WTC11 (cell line): Measurements from ENCODE around the gene LDHB. TPM values are rescaled to one million over a fixed set of nuclear protein-coding genes. Genes with fewer than 3 reads are reported as not detected.

Experiments
- ATAC-seq: fragments of 200-7000 bp; cut with Tn5 transposase; 2 replicates; pipeline ENCODE4 v1.10.0; 2021; ENCODE audit warnings: mild to moderate bottlenecking, moderate library complexity
- CTCF ChIA-PET: fragments of 300-600 bp; sonication (Branson Sonifier 250); formaldehyde crosslinking; loops from one replicate; lab custom pipeline; 2021; ENCODE audit warnings: antibody characterized with exemption; lab: Charles Lee
- POLR2A ChIA-PET: fragments of 350-600 bp; sonication (Branson Sonifier 250); formaldehyde crosslinking; loops from one replicate; lab custom pipeline; 2021; ENCODE audit warnings: antibody characterized with exemption; lab: Charles Lee
- DNase-seq: peaks from one replicate; pipeline ENCODE4 v3.0.0; 2021; ENCODE audit warnings: low spot score
- H3K27ac Mint-ChIP-seq: 2 replicates; pipeline ENCODE4 v1.8.0; 2021; ENCODE audit warnings: mixed read lengths
- H3K27me3 Mint-ChIP-seq: 2 replicates; pipeline ENCODE4 v1.8.0; 2021; ENCODE audit warnings: low read depth, mild to moderate bottlenecking, moderate library complexity, mixed read lengths
- H3K36me3 Mint-ChIP-seq: 2 replicates; pipeline ENCODE4 v1.8.0; 2021; ENCODE audit warnings: mixed read lengths
- H3K4me1 Mint-ChIP-seq: 2 replicates; pipeline ENCODE4 v1.8.0; 2022; ENCODE audit warnings: mixed read lengths
- H3K4me3 Mint-ChIP-seq: 2 replicates; pipeline ENCODE4 v1.8.0; 2021; ENCODE audit warnings: mild to moderate bottlenecking, moderate library complexity, mixed read lengths
- H3K9me3 Mint-ChIP-seq: 2 replicates; pipeline ENCODE4 v1.8.0; 2021; ENCODE audit warnings: mixed read lengths
- CBFB ChIP-seq: sonication (generic); formaldehyde crosslinking; IDR thresholded peaks from 2 replicates; pipeline ENCODE4 v1.8.1; 2022; ENCODE audit warnings: mild to moderate bottlenecking, low read depth, missing genetic modification reagents
- CREB1 ChIP-seq: sonication (generic); formaldehyde crosslinking; IDR thresholded peaks from 2 replicates; pipeline ENCODE4 v1.8.0; 2023; ENCODE audit warnings: mild to moderate bottlenecking, missing genetic modification reagents
- ERG ChIP-seq: fragments of 250-450 bp; sonication (Bioruptor Pico); IDR thresholded peaks from 2 replicates; pipeline ENCODE4 v1.8.0; 2021; ENCODE audit warnings: mild to moderate bottlenecking
- FOXP1 ChIP-seq: sonication (generic); formaldehyde crosslinking; IDR thresholded peaks from 2 replicates; pipeline ENCODE4 v1.8.0; 2022; ENCODE audit warnings: missing genetic modification reagents, mild to moderate bottlenecking, moderate library complexity, borderline replicate concordance
- FOXP4 ChIP-seq: sonication (generic); formaldehyde crosslinking; IDR thresholded peaks from 2 replicates; pipeline ENCODE4 v1.8.0; 2022; ENCODE audit warnings: mild to moderate bottlenecking, missing genetic modification reagents
- JAZF1 ChIP-seq: fragments of 250-450 bp; sonication (Bioruptor Pico); IDR thresholded peaks from 2 replicates; pipeline ENCODE4 v1.9.0; 2021; ENCODE audit warnings: moderate library complexity, mild to moderate bottlenecking, inconsistent platforms
- NFE2L1 ChIP-seq: sonication (generic); formaldehyde crosslinking; IDR thresholded peaks from 2 replicates; pipeline ENCODE4 v1.8.1; 2023; ENCODE audit warnings: missing genetic modification reagents
- NFYB ChIP-seq: sonication (generic); formaldehyde crosslinking; conservative IDR thresholded peaks from 2 replicates; pipeline ENCODE4 v1.8.0; 2022; ENCODE audit warnings: low read depth, missing genetic modification reagents
- RELA ChIP-seq: sonication (generic); formaldehyde crosslinking; IDR thresholded peaks from 2 replicates; pipeline ENCODE4 v1.8.1; 2022; ENCODE audit warnings: missing genetic modification reagents, mild to moderate bottlenecking, borderline replicate concordance
- SMAD3 ChIP-seq: sonication (generic); formaldehyde crosslinking; IDR thresholded peaks from 2 replicates; pipeline ENCODE4 v1.8.0; 2022; ENCODE audit warnings: missing genetic modification reagents, mild to moderate bottlenecking, borderline replicate concordance
- ZNF121 ChIP-seq: sonication (generic); formaldehyde crosslinking; IDR thresholded peaks from 2 replicates; pipeline ENCODE4 v1.8.0; 2023; ENCODE audit warnings: missing genetic modification reagents
- ZNF219 ChIP-seq: sonication (generic); formaldehyde crosslinking; IDR thresholded peaks from 2 replicates; pipeline ENCODE4 v1.8.0; 2023; ENCODE audit warnings: missing genetic modification reagents, mild to moderate bottlenecking, borderline replicate concordance
- ZNF263 ChIP-seq: sonication (generic); formaldehyde crosslinking; IDR thresholded peaks from 2 replicates; pipeline ENCODE4 v1.8.1; 2022; ENCODE audit warnings: low read depth, mild to moderate bottlenecking, moderate library complexity, missing genetic modification reagents
- ZNF281 ChIP-seq: sonication (generic); formaldehyde crosslinking; IDR thresholded peaks from 2 replicates; pipeline ENCODE4 v1.8.0; 2023; ENCODE audit warnings: mild to moderate bottlenecking, missing genetic modification reagents
- ZNF416 ChIP-seq: fragments of 250-450 bp; sonication (Bioruptor Pico); IDR thresholded peaks from 2 replicates; pipeline ENCODE4 v1.9.0; 2021; ENCODE audit warnings: mild to moderate bottlenecking, inconsistent platforms
- total RNA-seq: library from RNA; stranded (reverse); gene quantifications from 3 replicates; pipeline ENCODE4 v1.2.3, GENCODE V29; 2021
- TF ChIP-seq, protein P1 (sequence below): fragments of 250-450 bp; sonication (Bioruptor Pico); IDR thresholded peaks from 2 replicates; pipeline ENCODE4 v1.9.0; 2021; ENCODE audit warnings: mild to moderate bottlenecking, borderline replicate concordance
- TF ChIP-seq, protein P2 (sequence below): sonication (generic); formaldehyde crosslinking; IDR thresholded peaks from 2 replicates; pipeline ENCODE4 v1.8.1; 2022; ENCODE audit warnings: low read depth, missing genetic modification reagents, borderline replicate concordance
- TF ChIP-seq, protein P3 (sequence below): sonication (generic); formaldehyde crosslinking; IDR thresholded peaks from 2 replicates; pipeline ENCODE4 v1.8.0; 2022; ENCODE audit warnings: mild to moderate bottlenecking, missing genetic modification reagents

LDHB gene
- total RNA-seq, 1 experiment from 2014 or later = 1,504 TPM

DNA sequence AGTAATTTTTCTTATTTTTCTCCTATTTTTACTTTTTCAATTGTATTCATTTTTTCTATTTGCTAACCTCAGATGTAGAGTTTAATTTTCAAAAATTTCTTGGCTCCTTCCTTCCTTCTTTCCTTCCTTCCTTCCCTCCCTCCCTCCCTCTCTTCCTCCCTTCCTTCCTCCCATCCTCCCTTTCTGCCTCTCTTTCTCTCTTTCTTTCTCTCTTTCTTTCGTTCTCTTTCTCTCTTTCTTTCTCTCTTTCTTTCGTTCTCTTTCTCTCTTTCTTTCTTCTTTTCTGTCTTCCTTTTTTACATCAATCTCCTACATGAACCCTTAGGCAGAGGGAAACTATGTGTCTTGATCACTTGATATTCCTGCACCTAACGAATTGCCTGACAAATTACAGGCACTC, 40.6 kb downstream of the LDHB start (continued):
- TF ChIP-seq, protein P1, sequence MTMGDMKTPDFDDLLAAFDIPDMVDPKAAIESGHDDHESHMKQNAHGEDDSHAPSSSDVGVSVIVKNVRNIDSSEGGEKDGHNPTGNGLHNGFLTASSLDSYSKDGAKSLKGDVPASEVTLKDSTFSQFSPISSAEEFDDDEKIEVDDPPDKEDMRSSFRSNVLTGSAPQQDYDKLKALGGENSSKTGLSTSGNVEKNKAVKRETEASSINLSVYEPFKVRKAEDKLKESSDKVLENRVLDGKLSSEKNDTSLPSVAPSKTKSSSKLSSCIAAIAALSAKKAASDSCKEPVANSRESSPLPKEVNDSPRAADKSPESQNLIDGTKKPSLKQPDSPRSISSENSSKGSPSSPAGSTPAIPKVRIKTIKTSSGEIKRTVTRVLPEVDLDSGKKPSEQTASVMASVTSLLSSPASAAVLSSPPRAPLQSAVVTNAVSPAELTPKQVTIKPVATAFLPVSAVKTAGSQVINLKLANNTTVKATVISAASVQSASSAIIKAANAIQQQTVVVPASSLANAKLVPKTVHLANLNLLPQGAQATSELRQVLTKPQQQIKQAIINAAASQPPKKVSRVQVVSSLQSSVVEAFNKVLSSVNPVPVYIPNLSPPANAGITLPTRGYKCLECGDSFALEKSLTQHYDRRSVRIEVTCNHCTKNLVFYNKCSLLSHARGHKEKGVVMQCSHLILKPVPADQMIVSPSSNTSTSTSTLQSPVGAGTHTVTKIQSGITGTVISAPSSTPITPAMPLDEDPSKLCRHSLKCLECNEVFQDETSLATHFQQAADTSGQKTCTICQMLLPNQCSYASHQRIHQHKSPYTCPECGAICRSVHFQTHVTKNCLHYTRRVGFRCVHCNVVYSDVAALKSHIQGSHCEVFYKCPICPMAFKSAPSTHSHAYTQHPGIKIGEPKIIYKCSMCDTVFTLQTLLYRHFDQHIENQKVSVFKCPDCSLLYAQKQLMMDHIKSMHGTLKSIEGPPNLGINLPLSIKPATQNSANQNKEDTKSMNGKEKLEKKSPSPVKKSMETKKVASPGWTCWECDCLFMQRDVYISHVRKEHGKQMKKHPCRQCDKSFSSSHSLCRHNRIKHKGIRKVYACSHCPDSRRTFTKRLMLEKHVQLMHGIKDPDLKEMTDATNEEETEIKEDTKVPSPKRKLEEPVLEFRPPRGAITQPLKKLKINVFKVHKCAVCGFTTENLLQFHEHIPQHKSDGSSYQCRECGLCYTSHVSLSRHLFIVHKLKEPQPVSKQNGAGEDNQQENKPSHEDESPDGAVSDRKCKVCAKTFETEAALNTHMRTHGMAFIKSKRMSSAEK = no peak

- Mint-ChIP-seq H3K27ac (no peak overlapping the region), H3K9me3 (no peaks in the 10 kb centered on the region), H3K36me3 (no peaks in the 10 kb centered on the region), H3K27me3 (no peaks in the 10 kb centered on the region), H3K4me3 (no peak overlapping the region), H3K4me1 (no peaks in the 10 kb centered on the region)
- DNase-seq (no peak), ATAC-seq (no peak)
- no peak for TF ChIP-seq ZNF263 (CRISPR knock-in tag)
- ChIA-PET CTCF (no interaction called here), POLR2A (no interaction called here)
Measured at GRCh38 chr12:21615431-21615830, 42.2 kb downstream of the LDHB start.

DNA sequence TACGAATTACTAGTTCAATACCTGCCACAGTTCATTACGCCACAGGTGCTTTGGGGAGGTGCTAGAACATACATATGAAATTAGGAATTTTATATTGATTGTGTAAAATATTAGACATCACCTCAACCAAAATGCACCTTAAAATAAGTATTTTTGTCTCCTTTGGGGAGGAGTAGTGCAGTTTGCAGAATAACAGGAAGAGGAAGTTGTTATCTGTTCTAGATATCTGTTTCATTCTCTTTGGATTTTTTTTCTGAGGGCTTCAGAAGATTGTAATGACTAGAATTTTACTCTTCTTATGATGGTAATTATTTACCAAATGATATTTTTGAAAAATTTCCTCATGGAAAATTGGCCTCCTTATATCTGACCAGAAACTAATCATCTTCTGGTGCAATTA, 43.1 kb downstream of the LDHB start:
- ChIA-PET CTCF (no interaction called here), POLR2A (interaction anchor here (0.5 kb wide), 1 partner anchor 446 kb away, joined by 4 read pairs; no protein-coding TSS in a partner anchor)
- Mint-ChIP-seq H3K27ac (no peak overlapping the region), H3K4me1 (no peaks in the 10 kb centered on the region), H3K4me3 (no peak overlapping the region), H3K27me3 (no peaks in the 10 kb centered on the region), H3K36me3 (no peaks in the 10 kb centered on the region), H3K9me3 (no peaks in the 10 kb centered on the region)
- ATAC-seq = no peak
- TF ChIP-seq ZNF281 (CRISPR knock-in tag) = no peak
- no peak for TF ChIP-seq NFYB (CRISPR knock-in tag)
- TF ChIP-seq ERG (CRISPR knock-in tag) = no peak
- TF ChIP-seq, protein P2, sequence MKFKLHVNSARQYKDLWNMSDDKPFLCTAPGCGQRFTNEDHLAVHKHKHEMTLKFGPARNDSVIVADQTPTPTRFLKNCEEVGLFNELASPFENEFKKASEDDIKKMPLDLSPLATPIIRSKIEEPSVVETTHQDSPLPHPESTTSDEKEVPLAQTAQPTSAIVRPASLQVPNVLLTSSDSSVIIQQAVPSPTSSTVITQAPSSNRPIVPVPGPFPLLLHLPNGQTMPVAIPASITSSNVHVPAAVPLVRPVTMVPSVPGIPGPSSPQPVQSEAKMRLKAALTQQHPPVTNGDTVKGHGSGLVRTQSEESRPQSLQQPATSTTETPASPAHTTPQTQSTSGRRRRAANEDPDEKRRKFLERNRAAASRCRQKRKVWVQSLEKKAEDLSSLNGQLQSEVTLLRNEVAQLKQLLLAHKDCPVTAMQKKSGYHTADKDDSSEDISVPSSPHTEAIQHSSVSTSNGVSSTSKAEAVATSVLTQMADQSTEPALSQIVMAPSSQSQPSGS (CRISPR knock-in tag) = no peak
- no peak for TF ChIP-seq JAZF1 (CRISPR knock-in tag)
- no peak for TF ChIP-seq CBFB (CRISPR knock-in tag)
- TF ChIP-seq ZNF121 (CRISPR knock-in tag) = no peak
- TF ChIP-seq FOXP1 (CRISPR knock-in tag) = no peak
- TF ChIP-seq RELA (CRISPR knock-in tag) = no peak
- TF ChIP-seq FOXP4 (CRISPR knock-in tag) = no peak
- no peak for TF ChIP-seq ZNF416 (CRISPR knock-in tag)
- TF ChIP-seq SMAD3 = no peak
- TF ChIP-seq, protein P3, sequence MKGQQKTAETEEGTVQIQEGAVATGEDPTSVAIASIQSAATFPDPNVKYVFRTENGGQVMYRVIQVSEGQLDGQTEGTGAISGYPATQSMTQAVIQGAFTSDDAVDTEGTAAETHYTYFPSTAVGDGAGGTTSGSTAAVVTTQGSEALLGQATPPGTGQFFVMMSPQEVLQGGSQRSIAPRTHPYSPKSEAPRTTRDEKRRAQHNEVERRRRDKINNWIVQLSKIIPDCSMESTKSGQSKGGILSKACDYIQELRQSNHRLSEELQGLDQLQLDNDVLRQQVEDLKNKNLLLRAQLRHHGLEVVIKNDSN (CRISPR knock-in tag) = no peak
- TF ChIP-seq ZNF219 (CRISPR knock-in tag) = no peak
- no peak for TF ChIP-seq CREB1 (CRISPR knock-in tag)
- no peak for TF ChIP-seq NFE2L1
- DNase-seq = no peak
